ENCODE results near the gene SLC40A1.

The SLC40A1 gene

DNA sequence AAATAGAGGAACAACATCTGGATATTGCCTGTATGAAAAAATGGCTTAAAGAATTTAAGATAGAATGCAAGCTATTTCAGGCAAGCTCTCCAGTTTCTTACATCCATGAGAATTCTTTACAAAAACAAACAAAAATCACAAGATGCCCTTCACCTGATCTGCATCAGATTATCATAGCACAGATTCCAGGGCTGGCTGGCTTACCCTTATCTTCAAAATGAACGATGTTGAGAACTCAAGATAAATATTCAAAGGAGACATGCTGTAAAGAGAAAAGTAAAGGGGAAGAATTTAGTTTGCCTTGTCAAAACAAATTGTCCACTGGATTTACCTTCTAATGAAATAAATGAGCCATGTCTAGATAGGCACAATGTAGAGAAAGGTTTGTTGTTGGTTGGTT lies 18.7 kb upstream of the SLC40A1 start:
- DNase-seq: no peak

DNA sequence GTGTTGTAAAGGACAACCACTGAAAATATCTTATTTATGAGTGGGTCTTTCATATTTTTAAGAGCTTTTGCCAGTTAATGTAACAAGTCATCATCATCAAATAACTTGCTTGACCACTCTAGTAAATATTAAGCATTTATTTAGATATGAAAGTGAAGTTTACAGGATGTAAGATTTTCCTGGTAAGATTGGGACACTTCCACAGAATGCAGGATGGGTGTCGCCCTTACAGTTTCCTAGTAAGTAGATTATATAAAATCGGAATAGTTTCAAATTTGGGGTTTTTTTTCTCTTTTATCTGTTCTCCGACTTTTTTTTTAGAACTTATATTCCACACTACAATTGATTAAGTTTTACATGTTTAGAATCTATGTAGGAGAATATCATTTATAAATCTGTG lies 14.8 kb upstream of the SLC40A1 start:
- no peak for DNase-seq

DNA sequence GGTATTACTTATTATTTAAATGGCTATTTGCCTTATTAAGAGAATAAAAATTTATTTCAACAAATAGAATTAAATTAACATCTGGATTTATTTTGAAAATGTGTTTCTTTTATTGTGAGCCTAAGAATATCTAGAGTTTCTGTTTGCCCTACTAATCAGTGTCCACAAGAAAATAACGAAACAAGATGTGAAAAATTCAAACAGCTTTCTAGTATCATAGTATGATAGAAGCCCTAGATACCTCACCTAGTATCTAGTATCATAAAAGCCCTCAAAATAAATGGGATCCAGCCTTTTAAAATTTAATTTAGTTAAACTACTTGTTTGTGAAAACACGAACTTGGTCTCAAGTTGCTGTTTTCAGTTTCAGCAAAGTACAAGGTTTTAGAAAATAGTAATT lies 13.7 kb upstream of the SLC40A1 start:
- no peak for DNase-seq

DNA sequence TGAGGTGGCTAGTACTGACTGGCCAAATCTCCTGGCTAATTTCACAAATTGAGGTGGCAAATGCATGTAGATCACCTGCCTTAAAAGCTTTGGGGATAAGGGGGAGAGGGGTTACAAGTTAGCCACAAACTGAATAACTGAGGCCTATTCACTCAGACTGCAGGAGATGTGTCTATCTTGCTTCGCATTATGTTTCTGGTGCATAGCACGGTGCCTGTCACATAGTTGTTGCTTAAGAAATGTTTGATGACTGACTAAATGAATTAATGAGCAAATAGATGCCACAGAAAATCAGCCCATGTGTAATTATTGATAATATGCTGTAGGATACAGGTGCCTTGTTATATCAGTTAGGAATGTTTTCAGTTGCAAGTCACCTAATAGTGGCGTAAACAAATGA lies 12.5 kb upstream of the SLC40A1 start:
- DNase-seq: no peak

DNA sequence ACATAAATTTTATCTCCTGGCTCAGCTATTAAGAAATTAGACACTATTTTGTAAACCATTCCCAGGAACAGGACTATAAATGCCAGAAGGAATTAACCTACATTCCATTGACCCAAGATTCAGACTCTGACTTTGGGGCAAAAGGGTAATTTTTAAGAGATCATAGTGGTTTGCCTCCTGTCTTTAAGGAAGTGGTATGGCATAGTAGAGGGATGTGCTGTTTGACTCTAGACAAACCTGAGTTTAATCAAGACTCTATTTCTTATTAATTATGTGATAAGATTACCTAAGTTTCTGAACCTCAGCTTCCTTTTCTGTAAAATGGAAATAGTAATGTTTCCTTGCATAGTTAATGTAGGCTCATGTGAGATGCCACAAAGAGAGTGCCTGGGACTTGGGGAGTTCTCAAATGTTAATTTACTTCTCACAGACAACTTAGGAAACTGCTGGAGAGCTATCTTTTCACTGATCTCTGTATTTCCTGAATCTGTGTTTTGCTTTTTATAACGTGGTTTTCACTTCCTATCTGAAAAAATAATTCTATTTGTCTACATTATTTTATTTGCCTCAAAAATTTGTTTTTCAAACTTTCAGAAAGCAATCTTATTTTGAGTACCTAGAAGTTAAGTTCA lies 11.9 kb upstream of the SLC40A1 start:
- DNase-seq: no peak

DNA sequence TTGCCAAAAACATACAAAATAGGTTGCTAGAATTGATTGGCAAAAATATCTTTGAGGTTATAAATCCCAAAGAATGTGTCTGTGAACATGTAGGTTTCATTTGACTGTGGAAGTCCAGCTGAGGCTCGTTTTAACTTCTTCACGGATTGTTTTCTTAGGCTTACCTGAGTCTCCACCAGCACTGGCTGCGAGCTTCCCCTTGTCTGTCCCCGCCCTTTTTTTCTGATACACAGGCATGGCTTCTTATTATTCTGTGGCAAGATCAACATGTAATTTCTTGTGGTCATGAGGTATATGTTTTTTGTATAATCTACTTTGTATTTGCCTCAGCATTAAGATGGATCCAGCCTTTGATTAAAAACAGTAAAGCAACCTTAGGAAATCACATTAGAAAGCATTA lies 7.2 kb upstream of the SLC40A1 start:
- no peak for DNase-seq

DNA sequence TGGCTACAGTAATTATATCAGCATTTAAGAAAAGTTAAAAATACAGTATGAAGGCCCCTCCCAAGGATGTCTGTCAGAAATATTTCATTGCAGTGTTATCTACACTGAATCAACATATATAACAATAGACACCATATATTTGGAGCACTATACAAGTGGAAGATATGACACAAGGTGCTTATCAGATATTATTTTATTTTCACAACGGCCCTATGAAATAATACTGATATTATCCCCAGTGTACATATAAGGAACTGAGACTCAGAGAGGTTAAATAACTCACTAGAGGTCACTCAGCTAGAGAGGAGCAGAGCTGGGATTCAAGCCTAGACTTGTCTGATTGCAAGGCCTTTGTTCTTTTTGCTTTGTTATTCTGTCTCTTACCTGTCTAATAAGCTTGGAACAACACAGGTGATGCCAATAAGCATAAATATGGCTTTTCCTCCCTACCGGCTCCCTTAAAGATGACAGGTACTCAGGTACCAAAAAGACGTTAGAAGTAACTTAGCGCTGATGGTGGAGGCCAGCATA lies 4.7 kb upstream of the SLC40A1 start:
- DNase-seq: no peak

DNA sequence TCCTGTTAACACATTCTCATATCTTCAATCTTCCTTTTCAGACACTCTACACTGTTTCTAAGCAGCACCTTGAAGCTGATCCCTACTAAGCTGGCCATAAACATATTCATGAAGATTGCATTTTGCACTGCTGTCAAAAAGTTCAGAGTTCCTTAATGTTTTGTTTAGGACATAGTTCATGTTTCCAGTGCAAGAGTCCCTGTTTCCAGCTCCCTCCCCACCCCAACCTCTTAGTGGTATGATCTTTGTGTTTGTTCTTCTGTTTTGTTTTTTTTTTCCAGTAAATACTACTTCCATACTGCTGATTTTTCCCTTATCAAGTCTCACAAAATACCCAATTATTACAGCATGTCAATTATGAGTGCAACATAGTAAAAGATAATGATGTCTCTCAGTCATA lies 4.1 kb upstream of the SLC40A1 start:
- no peak for DNase-seq

DNA sequence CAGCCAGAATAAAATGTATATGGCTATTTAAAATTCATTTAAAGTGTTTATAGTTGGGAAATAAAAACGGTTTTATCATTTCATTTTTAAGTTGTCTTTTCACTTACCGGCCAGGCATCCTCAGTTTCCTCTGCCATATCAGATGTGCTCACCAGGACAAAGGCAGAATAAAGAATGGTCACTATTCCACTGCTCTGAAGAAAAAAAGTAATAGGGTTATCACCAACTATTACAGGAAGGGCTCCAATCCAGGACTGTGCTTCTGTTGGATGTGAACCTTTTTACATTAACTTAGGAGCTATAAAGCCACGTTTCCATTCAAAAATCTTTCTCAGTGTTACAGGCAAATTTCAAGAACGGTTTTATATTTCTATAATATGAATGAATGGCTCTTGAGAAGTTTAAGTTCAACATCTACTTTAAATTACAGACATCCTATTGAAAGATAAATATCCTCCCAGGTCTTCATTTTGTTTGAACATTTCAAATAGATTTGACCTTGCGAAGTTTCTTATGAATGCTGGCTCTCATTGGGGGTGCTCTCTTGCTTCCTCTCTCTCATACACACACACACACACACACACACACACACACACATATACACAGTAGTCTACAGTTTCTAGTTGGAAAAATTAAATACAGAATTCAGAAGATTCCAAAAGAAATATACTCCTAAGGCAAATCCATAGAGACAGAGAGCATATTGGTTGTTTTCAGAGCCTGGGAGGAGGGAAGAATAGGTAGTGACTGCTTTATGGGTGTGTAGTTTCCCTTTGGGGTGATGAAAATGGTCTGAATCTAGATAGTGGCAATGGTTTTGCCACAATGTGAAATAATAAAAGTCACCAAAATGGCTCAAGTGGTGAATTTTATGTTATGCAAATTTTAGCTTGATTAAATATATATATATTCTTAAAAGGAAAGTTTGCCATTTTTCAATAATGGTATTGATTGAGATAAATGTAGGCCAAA lies 2.9 kb upstream of the SLC40A1 start:
- no peak for DNase-seq

DNA sequence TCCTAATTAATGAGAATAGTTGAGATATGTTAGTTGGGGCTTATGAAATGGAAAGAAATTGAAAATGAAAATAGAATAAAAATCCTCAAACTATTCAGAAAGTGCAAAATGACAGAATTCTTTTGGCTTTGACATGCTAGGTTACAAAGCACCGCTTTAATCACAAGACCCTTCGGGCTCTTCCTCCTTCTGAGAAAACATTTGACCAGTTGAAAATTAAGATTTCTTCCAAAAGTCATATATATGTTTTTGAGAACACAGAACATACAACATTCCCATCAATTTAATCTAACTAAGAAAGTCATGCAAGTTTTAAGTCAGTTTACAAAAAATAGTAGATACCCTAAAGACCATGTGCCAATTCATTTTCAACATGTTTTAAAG lies 2.2 kb upstream of the SLC40A1 start:
- no peak for DNase-seq

DNA sequence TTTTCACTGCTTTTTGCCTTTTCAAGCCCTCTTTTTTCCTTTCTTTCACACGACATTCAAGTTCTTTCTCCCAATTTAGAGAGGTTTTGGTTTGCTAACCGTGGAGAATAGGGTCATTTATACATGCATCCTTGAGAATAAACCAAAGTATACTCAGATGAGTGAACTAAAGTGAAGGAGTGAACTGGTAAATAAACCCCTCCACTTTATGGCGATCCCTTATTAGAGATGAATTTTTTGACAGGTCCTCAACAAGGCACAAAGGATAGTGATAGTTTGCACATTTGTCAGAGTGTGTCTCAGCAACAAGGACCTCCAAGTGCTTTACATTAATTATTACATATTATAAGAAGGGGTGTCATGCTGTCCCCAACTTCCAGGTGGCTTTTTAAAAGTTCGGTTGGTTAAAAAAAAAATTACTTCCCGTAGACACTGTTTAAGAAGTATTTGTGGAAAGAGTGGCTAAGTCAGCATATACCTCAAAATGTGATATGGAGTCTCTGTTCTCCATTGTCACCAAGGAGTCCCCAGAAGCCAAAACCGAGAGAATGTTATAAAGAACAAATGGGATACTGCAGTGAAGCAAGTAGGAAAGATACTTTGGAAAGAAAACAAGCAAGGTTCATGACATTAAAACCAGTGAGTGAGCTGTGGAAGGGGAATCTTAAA lies 1.7 kb upstream of the SLC40A1 start:
- no peak for DNase-seq

DNA sequence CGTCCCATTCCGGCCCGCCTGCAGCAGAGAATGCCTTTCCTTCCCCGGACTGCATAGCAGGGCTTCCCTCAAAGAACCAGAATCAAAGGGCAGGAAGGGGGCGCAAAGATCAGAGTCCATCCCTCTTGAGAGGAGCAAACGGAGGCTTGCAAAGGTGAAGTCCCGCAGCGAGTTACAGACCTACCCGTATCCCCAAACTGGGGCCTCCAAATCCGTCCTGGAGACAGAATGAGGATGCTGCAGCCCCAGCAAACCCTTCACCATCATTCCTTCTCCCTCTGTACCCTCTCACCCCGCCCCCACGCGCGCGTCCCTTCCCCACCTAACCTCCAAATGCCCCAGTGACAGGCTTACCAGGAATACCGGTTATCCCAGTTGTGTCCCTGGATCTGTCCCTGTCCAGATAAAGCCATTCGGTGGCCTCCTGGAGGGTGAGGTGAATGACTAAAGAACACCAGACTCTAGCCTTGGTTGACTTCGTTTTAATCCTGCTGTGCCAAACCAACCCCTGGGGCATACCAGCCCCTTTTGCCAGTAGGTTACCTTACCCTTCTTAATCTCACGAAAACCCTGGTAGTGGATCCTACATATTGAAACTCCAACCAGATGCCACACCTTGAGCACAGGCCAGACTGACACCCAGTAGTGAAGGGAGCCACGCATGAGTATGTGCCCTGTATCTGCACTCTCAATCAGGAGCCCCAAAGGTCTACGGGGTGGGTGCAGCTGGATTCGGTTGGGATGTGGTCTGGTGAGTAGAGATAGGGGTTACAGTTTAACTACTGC lies 961 bp upstream of the SLC40A1 start:
- no peak for DNase-seq

DNA sequence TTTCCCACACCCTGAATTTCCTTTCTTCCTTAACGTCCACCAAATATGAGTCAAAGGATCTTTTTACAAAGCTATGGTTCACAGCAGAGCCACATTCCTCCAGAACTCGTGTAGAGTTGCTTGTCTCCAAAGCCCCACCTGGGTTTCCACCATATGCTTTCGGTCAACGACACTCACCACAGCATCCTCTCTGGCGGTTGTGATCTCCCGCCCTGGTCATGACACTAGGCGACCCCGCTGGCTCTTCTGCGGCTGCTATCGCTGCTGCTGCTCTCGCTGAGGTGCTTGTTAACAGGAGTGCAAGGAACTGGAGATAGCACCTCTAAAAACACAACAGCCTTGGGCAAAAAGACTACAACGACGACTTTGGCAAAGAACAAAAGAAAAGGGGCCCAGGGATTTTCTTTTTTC lies 340 bp downstream of the SLC40A1 start:
- DNase-seq: no peak

DNA sequence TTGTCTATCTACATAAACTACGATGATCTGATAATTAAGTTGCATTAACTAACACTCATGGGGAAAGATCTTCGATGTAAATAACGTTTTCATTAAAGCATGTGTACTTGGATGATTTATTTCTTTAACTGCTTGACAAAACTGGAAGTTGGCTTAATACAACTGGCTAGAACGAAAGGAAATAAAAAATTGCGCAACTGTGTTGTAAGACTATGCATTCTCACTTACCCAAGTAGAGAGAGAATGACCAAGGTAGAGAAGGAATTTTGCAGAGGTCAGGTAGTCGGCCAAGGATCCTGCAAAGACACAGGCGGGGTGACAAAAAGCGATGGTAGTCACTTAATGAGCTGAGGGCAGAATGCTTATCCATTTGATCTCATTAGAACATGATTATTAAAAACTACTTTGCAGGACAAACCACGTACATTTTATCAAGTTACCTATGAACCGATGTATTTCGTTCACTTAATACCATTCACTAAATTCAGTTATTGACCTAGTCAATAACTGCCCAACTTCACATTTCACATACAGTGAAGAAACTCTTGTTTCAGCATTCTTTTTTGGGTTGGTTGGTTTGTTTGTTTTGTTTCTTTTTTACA lies 900 bp downstream of the SLC40A1 start:
- peak; percentile 30 for DNase-seq

DNA sequence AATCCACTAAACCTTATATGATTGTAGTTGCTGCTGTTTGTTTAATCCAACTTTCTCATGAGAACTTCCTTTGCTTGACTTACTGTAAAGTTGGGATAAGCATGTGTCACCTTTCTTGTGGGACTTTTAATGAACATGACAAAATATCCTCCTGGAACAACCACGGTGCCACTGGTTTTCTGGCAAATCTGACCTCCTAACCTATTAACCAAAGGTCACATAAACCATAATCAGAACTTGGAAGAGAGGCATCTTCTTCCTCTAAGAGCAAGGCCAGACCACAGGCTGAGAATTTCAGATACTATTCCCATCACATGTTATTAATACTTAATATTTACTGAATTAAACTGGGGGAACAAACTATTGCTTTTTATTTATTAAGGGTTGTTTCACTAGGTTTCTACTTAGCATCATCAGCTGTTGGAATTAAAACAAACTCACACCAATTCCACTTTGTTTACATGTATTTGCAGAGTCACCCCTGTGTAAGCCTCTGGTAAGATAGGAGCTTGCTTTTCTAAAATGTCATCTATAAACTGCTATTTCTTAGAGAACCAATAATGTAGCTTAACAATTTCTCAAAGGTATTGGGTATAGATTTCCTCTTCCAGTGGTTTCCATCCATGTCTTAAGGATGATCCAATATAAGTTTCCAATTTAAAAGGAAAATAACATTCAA lies 2.2 kb downstream of the SLC40A1 start:
- DNase-seq: no peak

DNA sequence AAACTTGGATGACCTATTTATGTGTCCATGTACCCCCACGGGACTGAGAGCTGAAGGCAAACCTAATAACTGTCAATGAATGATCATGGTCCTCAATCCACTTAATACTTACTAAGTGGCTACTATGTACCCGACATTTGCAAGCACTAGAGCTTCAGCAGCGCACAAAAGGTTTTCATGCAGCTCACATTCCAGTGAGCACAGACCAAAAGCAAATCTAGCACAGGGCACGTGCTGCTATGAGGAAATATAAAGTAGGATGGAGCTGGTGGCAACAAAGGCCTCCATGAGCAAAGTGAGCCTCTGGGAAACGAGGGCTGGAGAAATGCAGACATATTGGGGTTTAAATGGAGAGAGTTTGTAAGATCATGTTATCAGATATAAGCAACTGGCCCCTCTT lies 3.5 kb downstream of the SLC40A1 start:
- DNase-seq: no peak

DNA sequence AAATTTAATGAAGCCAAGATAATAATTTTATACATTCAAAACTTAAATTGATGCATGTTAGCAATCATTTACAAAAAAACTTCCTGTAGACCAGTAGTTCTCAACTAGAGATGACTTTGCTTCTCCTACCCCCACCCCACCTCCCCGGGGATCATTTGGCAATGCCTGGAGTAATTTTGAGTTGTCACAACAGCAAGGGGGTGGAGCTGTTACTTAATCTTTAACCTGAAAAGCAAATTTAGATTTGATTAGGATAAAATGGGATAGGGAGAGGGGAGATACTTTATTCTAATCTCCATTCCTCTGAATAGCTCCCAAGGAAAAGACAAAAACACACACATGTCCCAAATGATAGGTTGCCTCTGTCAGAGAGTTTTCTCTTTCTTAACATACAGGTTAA lies 4.2 kb downstream of the SLC40A1 start:
- DNase-seq: no peak

DNA sequence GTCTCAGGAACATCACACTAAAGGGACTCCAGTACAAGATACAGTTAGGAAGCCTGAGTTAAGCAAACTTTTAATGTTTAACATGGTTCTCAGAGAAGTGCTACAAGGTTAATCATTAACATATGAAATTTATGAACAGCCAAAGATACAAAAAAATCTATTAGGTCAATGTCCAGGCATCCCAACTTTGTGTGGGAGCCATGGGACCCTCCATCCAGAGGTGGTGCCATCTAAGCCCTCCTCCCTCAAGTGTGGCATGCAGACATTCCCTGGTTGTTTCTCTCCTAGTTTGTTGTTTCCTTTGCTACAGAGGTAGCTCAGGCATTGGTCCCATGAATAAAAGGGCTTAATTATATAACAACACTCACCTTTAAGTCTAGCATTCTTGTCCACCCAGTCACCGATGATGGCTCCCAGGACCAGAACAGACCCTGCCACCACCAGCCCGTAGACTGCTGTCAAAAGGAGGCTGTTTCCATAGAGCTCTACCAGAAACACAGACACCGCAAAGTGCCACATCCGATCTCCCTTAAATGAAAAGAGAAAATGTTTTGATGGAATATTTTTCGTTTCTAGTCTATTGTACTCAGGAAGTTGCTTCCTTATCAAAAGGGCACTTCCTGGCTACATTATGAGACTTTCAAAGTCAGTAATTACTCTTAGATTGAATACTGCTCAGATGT lies 5.7 kb downstream of the SLC40A1 start:
- DNase-seq: no peak

DNA sequence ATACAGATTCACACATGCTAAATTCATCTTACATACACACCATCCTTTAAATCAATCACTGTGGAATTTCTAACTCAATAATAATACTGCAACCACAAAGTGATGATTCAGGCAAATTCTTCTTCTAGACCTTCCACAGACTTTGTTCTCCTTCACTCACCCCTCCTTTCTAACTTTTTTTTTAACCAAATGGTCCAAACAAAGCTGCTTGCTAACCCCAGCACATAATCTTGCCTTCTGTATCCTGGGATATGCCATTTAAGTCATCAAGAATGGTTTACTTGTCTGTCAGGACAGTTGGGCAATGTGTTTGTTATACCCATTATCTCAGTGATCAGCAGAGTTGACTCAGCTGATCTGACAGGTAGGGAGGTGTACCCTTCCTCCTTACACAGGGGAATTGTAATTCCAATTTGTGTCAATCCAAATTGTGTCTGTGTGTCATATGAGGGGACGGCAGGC lies 10.0 kb downstream of the SLC40A1 start:
- no peak for DNase-seq

DNA sequence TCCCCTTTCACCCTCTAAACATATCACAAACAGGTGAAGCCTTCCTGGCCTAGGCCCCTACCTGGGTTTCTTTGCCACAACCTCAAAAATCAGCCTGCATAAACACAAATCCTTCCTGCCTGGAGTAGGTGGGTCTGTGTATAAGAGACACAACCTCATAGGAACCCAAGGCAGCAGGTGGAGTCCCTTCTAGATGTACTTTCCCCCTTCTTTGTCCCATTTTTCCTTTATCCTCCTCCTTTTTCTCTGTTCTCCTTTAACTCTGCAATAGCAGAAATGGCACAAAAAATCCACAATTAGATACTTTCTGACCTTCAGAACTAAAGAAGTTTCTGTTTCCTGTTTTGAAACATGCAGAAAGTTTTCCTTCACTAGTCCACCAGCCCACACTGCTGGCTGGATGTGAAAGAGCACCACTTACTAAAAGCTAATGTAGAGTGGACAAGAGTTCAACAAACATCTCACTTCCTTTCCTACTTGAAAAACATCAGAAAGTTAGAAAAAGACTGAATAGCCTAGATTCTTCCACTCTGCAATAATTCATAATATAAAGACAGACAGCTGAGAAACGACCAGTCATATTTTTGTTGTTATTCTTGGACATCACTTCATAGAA lies 11.2 kb downstream of the SLC40A1 start:
- no peak for DNase-seq

DNA sequence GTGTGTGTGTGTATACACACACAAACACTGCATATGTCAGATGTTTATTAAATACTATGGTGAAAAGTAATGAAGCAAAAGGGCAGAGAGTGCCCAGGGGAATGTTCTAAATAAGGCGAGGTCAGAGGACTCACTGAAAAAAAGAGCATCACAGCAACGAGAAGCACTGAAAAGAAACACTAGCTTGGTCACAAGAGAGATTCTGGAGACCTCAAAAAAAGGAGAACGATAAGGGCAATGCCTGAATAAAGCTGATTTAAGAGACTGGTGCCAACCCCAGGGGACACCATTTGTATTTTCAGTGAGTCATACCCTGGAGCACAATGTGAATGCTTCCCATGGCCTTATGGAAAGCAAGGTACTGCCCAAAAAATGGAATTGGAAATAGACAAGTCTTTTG lies 14.5 kb downstream of the SLC40A1 start:
- DNase-seq: no peak
